ENCODE data around the gene TMED8. TPM values are rescaled to one million over a fixed set of nuclear protein-coding genes. Genes with fewer than 3 reads are reported as not detected.

TMED8 gene
- total and polyA plus RNA-seq, 4 donors: 16.8 to 28.5 (median 20.9) TPM

GRCh38 chr14:77318006-77318553, 58.8 kb downstream of the TMED8 start:
- H3K27me3 ChIP-seq (ENCODE audit: control insufficient read depth, insufficient read depth, low read length): no peaks in the 10 kb centered on the region
- peak overlapping the region; percentile 25 for H3K27ac ChIP-seq (ENCODE audit: low read depth, low read length)
- no CpG with 5 or more reads among the region's 5 CpGs for WGBS (ENCODE audit: insufficient coverage)
- H3K4me1 ChIP-seq (ENCODE audit: control insufficient read depth, insufficient read depth, low read length): peaks cover 50% of the 10 kb centered on the region
- DNase-seq (ENCODE audit: low read depth in 4 of 6, low spot score in 6 of 6): peak in 2 of 6 donors; percentile 26 to 49
- H3K4me3 ChIP-seq (ENCODE audit: low read depth, low read length): no peak overlapping the region
- no peaks in the 10 kb centered on the region for H3K36me3 ChIP-seq (ENCODE audit: control insufficient read depth, insufficient read depth, low read length)
- no peaks in the 10 kb centered on the region for H3K9me3 ChIP-seq (ENCODE audit: control insufficient read depth, insufficient read depth, low read length)

- Histone ChIP-seq H3K9me3 (ENCODE audit: control insufficient read depth, insufficient read depth, low read length) (no peaks in the 10 kb centered on the region), H3K27ac (ENCODE audit: low read depth, low read length) (peak overlapping the region; percentile 25), H3K27me3 (ENCODE audit: control insufficient read depth, insufficient read depth, low read length) (no peaks in the 10 kb centered on the region), H3K36me3 (ENCODE audit: control insufficient read depth, insufficient read depth, low read length) (no peaks in the 10 kb centered on the region), H3K4me3 (ENCODE audit: low read depth, low read length) (no peak overlapping the region), H3K4me1 (ENCODE audit: control insufficient read depth, insufficient read depth, low read length) (peaks cover 50% of the 10 kb centered on the region)
- DNase-seq (ENCODE audit: low read depth in 4 of 6, low spot score in 6 of 6): no peak
- WGBS (ENCODE audit: insufficient coverage): 63% methylated on average over 5 of the region's 5 CpGs
Measured at GRCh38 chr14:77316872-77317301, 60.0 kb downstream of the TMED8 start.

DNA sequence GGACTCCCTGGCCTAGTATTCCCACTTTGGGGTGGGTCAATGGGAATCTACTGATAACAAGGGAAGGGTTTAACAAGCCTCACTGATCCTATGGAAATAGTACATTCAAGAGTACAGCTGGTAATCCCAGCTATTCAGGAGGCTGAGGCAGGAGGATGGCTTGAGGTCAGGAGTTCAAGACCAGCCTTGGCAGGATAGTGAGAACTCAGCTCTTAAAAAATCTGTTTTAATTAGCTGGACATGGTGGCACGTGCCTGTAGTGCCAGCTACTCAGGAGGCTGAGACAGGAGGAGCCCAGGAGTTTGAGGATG, 60.7 kb downstream of the TMED8 start:
- Histone ChIP-seq H3K27me3 (ENCODE audit: control insufficient read depth, insufficient read depth, low read length) (no peaks in the 10 kb centered on the region), H3K36me3 (ENCODE audit: control insufficient read depth, insufficient read depth, low read length) (no peaks in the 10 kb centered on the region), H3K4me3 (ENCODE audit: low read depth, low read length) (no peak overlapping the region), H3K9me3 (ENCODE audit: control insufficient read depth, insufficient read depth, low read length) (no peaks in the 10 kb centered on the region), H3K27ac (ENCODE audit: low read depth, low read length) (no peak overlapping the region), H3K4me1 (ENCODE audit: control insufficient read depth, insufficient read depth, low read length) (peaks cover 50% of the 10 kb centered on the region)
- WGBS (ENCODE audit: insufficient coverage): 20% methylated on average over 1 of the region's 1 CpG
- no peak for DNase-seq (ENCODE audit: low read depth in 4 of 6, low spot score in 6 of 6)

- Histone ChIP-seq H3K4me3 (ENCODE audit: low read depth, low read length) (no peak overlapping the region), H3K27me3 (ENCODE audit: control insufficient read depth, insufficient read depth, low read length) (no peaks in the 10 kb centered on the region), H3K36me3 (ENCODE audit: control insufficient read depth, insufficient read depth, low read length) (no peaks in the 10 kb centered on the region), H3K4me1 (ENCODE audit: control insufficient read depth, insufficient read depth, low read length) (peaks cover 49% of the 10 kb centered on the region), H3K27ac (ENCODE audit: low read depth, low read length) (peak overlapping the region; percentile 84), H3K9me3 (ENCODE audit: control insufficient read depth, insufficient read depth, low read length) (no peaks in the 10 kb centered on the region)
- DNase-seq (ENCODE audit: low read depth in 4 of 6, low spot score in 6 of 6): no peak
- WGBS (ENCODE audit: insufficient coverage): 42% methylated on average over 2 of the region's 10 CpGs
Measured at GRCh38 chr14:77314539-77315457, 62.1 kb downstream of the TMED8 start.

- Histone ChIP-seq H3K27ac (ENCODE audit: low read depth, low read length) (peak overlapping the region; percentile 84), H3K9me3 (ENCODE audit: control insufficient read depth, insufficient read depth, low read length) (no peaks in the 10 kb centered on the region), H3K27me3 (ENCODE audit: control insufficient read depth, insufficient read depth, low read length) (no peaks in the 10 kb centered on the region), H3K36me3 (ENCODE audit: control insufficient read depth, insufficient read depth, low read length) (no peaks in the 10 kb centered on the region), H3K4me1 (ENCODE audit: control insufficient read depth, insufficient read depth, low read length) (peaks cover 55% of the 10 kb centered on the region), H3K4me3 (ENCODE audit: low read depth, low read length) (no peak overlapping the region)
- 0% methylated on average over 2 of the region's 2 CpGs for WGBS (ENCODE audit: insufficient coverage)
- DNase-seq (ENCODE audit: low read depth in 4 of 6, low spot score in 6 of 6): peak in 1 of 6 donors; percentile 58
Measured at GRCh38 chr14:77314043-77314442, 62.9 kb downstream of the TMED8 start.

DNA sequence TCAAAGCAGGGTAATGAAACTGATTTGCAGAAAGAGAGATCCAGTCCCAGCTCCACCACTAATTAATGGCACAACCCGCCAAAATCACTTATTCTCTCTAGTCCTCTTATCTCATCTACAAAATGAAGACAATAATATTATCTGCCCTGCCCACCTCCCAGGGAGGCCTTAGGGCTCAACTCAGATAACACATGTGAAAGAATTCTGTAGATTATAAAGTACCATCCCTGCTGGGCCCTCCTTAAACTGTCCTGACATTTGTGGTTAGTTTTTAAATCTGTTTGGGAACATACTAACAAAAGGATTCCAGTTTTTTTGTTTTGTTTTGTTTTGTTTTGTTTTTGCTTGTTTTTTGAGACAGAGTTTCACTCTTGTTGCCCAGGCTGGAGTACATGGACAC, 63.5 kb downstream of the TMED8 start:
- Histone ChIP-seq H3K27ac (ENCODE audit: low read depth, low read length) (peak overlapping the region; percentile 84), H3K4me3 (ENCODE audit: low read depth, low read length) (no peak overlapping the region), H3K36me3 (ENCODE audit: control insufficient read depth, insufficient read depth, low read length) (no peaks in the 10 kb centered on the region), H3K4me1 (ENCODE audit: control insufficient read depth, insufficient read depth, low read length) (peaks cover 51% of the 10 kb centered on the region), H3K27me3 (ENCODE audit: control insufficient read depth, insufficient read depth, low read length) (no peaks in the 10 kb centered on the region), H3K9me3 (ENCODE audit: control insufficient read depth, insufficient read depth, low read length) (no peaks in the 10 kb centered on the region)
- DNase-seq (ENCODE audit: low read depth in 4 of 6, low spot score in 6 of 6): no peak
- WGBS (ENCODE audit: insufficient coverage): no CpG with 5 or more reads among the region's 1 CpG

DNA sequence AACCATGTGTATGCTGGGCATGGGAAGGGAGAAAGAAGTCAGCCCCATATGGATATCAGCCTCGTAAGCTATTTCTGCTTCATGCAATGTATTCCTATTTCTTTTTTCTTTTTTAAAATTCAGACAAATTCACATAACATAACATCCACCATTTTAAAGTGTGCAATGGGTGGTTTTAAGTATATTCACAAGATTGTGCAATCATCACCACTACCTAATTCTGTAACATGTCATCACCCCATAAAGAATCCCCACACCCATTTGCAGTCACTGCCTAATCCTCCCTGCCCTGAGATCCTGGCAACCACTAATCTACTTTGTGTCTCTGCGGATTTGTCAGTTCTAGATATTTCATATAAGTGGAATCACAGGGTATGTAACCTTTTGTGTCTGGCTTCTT, 65.7 kb downstream of the TMED8 start:
- no CpG with 5 or more reads among the region's 2 CpGs for WGBS (ENCODE audit: insufficient coverage)
- Histone ChIP-seq H3K36me3 (ENCODE audit: control insufficient read depth, insufficient read depth, low read length) (no peaks in the 10 kb centered on the region), H3K9me3 (ENCODE audit: control insufficient read depth, insufficient read depth, low read length) (no peaks in the 10 kb centered on the region), H3K27me3 (ENCODE audit: control insufficient read depth, insufficient read depth, low read length) (no peaks in the 10 kb centered on the region), H3K4me3 (ENCODE audit: low read depth, low read length) (no peak overlapping the region), H3K4me1 (ENCODE audit: control insufficient read depth, insufficient read depth, low read length) (peaks cover 57% of the 10 kb centered on the region), H3K27ac (ENCODE audit: low read depth, low read length) (no peak overlapping the region)
- DNase-seq (ENCODE audit: low read depth in 4 of 6, low spot score in 6 of 6): no peak

GRCh38 chr14:77310026-77310425, 66.9 kb downstream of the TMED8 start:
- Histone ChIP-seq H3K4me1 (ENCODE audit: control insufficient read depth, insufficient read depth, low read length) (peaks cover 55% of the 10 kb centered on the region), H3K4me3 (ENCODE audit: low read depth, low read length) (no peak overlapping the region), H3K27ac (ENCODE audit: low read depth, low read length) (no peak overlapping the region), H3K9me3 (ENCODE audit: control insufficient read depth, insufficient read depth, low read length) (no peaks in the 10 kb centered on the region), H3K27me3 (ENCODE audit: control insufficient read depth, insufficient read depth, low read length) (no peaks in the 10 kb centered on the region), H3K36me3 (ENCODE audit: control insufficient read depth, insufficient read depth, low read length) (no peaks in the 10 kb centered on the region)
- DNase-seq (ENCODE audit: low read depth in 4 of 6, low spot score in 6 of 6): peak in 1 of 6 donors; percentile 71
- WGBS (ENCODE audit: insufficient coverage): 75% methylated on average over 3 of the region's 4 CpGs

DNA sequence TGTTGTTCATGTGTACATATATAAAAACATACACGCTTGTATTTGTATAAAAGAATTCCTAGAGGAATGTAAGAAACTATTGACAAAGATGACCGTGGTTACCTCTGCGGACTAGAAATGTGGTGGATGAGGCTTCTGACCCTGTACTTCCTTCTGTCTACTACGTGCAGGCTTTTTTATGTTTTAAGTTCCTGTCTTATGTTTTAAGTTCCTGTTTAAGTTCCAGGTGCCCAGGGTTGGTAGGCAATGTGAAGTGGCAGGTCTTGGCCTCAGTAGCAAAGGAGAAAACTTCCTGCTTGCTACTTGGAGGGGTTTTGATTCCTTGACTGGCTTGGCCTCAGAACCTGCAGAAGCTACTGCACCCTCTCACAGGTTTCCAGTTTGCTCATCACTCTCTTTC, 67.8 kb downstream of the TMED8 start:
- Histone ChIP-seq H3K27ac (ENCODE audit: low read depth, low read length) (peak overlapping the region; percentile 10), H3K4me3 (ENCODE audit: low read depth, low read length) (no peak overlapping the region), H3K4me1 (ENCODE audit: control insufficient read depth, insufficient read depth, low read length) (peaks cover 46% of the 10 kb centered on the region), H3K27me3 (ENCODE audit: control insufficient read depth, insufficient read depth, low read length) (no peaks in the 10 kb centered on the region), H3K36me3 (ENCODE audit: control insufficient read depth, insufficient read depth, low read length) (no peaks in the 10 kb centered on the region), H3K9me3 (ENCODE audit: control insufficient read depth, insufficient read depth, low read length) (no peaks in the 10 kb centered on the region)
- WGBS (ENCODE audit: insufficient coverage): 100% methylated on average over 3 of the region's 4 CpGs
- DNase-seq (ENCODE audit: low read depth in 4 of 6, low spot score in 6 of 6): no peak

All from spinal cord (tissue), 10 donors.